PC-9 (cell line): ENCODE data around the gene ATG4B. TPM values are rescaled to one million over a fixed set of nuclear protein-coding genes. Genes with fewer than 3 reads are reported as not detected.

ENCODE experiments used
- BruUV-seq: library from RNA; stranded (reverse); fragments of 400-500 nt; replicated peaks from 2 replicates; lab custom pipeline; 2021; lab: Mats Ljungman, UMichigan
- CTCF ChIA-PET: fragments of 300-600 bp; sonication (Branson Sonifier 250); formaldehyde crosslinking; loops from one replicate; lab custom pipeline; 2022; ENCODE audit warnings: antibody characterized with exemption; lab: Charles Lee
- POLR2A ChIA-PET: fragments of 300-600 bp; sonication (Branson Sonifier 250); formaldehyde crosslinking; loops from one replicate; lab custom pipeline; 2022; ENCODE audit warnings: antibody characterized with exemption; ENCODE audit not compliant: unreplicated experiment; lab: Charles Lee
- DNase-seq, 2 experiments: peaks; one replicate each; pipeline versions ENCODE4 v3.0.0 to v3.0.0-alpha.2; 2015 to 2022; ENCODE audit warnings: mixed read lengths in 1 of 2
- H2AFZ ChIP-seq: fragments of 200-600 bp; sonication (generic); 2 replicates; pipeline ENCODE4 v1.8.1; 2017; ENCODE audit warnings: antibody characterized with exemption
- H3F3A ChIP-seq: fragments of 200-600 bp; sonication (generic); 2 replicates; pipeline ENCODE4 v1.8.1; 2017; ENCODE audit warnings: antibody characterized with exemption, mild to moderate bottlenecking, low read depth; ENCODE audit not compliant: insufficient read depth
- H3K27ac ChIP-seq: fragments of 200-600 bp; sonication (generic); 2 replicates; pipeline ENCODE4 v1.6.1; 2016; ENCODE audit warnings: mixed run types
- H3K27me3 ChIP-seq: fragments of 200-600 bp; sonication (generic); 2 replicates; pipeline ENCODE4 v1.6.1; 2016; ENCODE audit warnings: low read depth, mixed run types; ENCODE audit not compliant: insufficient read depth
- H3K36me3 ChIP-seq: fragments of 200-600 bp; sonication (generic); 2 replicates; pipeline ENCODE4 v1.6.1; 2016; ENCODE audit warnings: low read depth, mixed run types
- H3K4me1 ChIP-seq: fragments of 200-600 bp; sonication (generic); replicated peaks from 2 replicates; pipeline ENCODE4 v1.6.1; 2016; ENCODE audit warnings: mixed run types; ENCODE audit not compliant: insufficient read depth
- H3K4me2 ChIP-seq: fragments of 200-600 bp; sonication (generic); 2 replicates; pipeline ENCODE4 v1.6.1; 2017; ENCODE audit warnings: mixed run types
- H3K4me3 ChIP-seq: fragments of 200-600 bp; sonication (generic); 2 replicates; pipeline ENCODE4 v1.6.1; 2016; ENCODE audit warnings: mixed run types
- H3K79me2 ChIP-seq: fragments of 200-600 bp; sonication (generic); 2 replicates; pipeline ENCODE4 v1.6.1; 2017; ENCODE audit warnings: low read depth, mixed run types
- H3K9me2 ChIP-seq: fragments of 200-600 bp; sonication (generic); 2 replicates; pipeline ENCODE4 v1.8.1; 2017; ENCODE audit warnings: mild to moderate bottlenecking; ENCODE audit not compliant: insufficient read depth
- H3K9me3 ChIP-seq: fragments of 200-600 bp; sonication (generic); 2 replicates; pipeline ENCODE4 v1.8.1; 2016; ENCODE audit warnings: low read depth; ENCODE audit not compliant: insufficient read depth
- H4K20me1 ChIP-seq: fragments of 200-600 bp; sonication (generic); 2 replicates; pipeline ENCODE4 v1.8.1; 2017; ENCODE audit not compliant: insufficient read depth
- EZH2 ChIP-seq: fragments of 200-600 bp; sonication (generic); IDR thresholded peaks from 2 replicates; pipeline ENCODE4 v1.8.0; 2017; ENCODE audit warnings: antibody characterized with exemption, low read depth
- intact Hi-C: fragments of 100-400 bp; cut with micrococcal nuclease; formaldehyde crosslinking; loops from one replicate; pipeline ENCODE4 v1.10.0; 2022; ENCODE audit not compliant: unreplicated experiment
- total RNA-seq: library from RNA; stranded (reverse); gene quantifications from 2 replicates; pipeline ENCODE4 v1.2.3, GENCODE V29; 2021
- TF ChIP-seq, protein P1 (sequence below): fragments of 200-600 bp; sonication (generic); conservative IDR thresholded peaks from 2 replicates; pipeline ENCODE4 v1.6.1; 2017; ENCODE audit warnings: mixed run types, antibody characterized with exemption, mild to moderate bottlenecking, moderate library complexity

The ATG4B gene
- total RNA-seq, 1 experiment from 2014 or later = 162 TPM

DNA sequence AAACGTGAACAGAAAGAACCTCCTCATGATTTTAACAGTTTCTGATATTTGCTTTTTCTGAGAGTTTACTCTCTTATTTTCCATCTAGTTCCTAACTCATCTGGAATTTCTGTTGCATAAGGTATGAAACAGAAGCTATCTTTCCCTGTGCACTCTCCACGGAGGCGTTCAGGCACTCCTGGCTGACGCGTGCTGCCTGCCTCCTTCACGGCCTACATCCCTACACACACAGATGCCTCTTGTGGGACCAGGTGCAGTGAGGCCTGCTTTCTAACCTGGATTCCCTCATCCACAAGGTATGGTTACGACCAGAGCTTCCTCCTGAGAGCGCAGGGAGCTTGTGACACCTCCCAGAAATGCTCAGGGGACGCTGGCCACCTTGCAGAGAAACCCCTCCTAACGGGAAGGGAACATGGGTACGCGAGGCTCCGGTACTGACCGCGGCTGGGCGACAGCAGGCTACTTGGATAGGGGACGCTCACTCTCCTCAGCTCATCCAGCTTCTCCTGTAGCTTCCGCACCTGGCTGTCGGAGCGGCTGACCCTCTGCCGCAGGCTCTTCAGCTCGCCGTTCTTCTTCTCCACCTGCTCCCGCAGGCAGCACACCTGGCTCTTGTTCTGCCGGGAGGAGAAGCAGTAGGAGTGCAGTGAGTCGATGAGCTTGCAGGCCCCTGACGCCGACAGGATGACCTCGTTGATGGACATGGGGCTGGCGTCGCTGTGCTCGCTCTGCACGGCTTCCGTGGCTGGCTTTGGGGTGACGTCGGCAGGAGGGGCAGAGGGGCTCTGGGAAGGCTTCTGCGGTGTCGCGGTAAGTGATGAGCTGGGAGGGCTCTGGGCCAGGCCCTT lies 4.8 kb upstream of the ATG4B start:
- ChIA-PET CTCF (interaction anchor here (0.5 kb wide), 2 partner anchors 38 to 366 kb away, joined by 3 read pairs; no protein-coding TSS in a partner anchor), POLR2A (interaction anchor here (0.6 kb wide), 2 partner anchors 16 to 363 kb away, joined by 6 to 10 read pairs; no protein-coding TSS in a partner anchor)
- Histone ChIP-seq H3K4me3 (no peak overlapping the region), H3K79me2 (peaks cover 77% of the 10 kb centered on the region), H3K4me1 (peaks cover 13% of the 10 kb centered on the region), H3K4me2 (no peak overlapping the region), H3F3A (peaks cover 4% of the 10 kb centered on the region; the same call in 1 of the 2 replicates), H3K27me3 (no peaks in the 10 kb centered on the region), H3K36me3 (peaks cover 15% of the 10 kb centered on the region), H3K27ac (no peak overlapping the region), H4K20me1 (peaks cover 28% of the 10 kb centered on the region), H2AFZ (no peak overlapping the region), H3K9me2 (no peaks in the 10 kb centered on the region), H3K9me3 (no peaks in the 10 kb centered on the region)
- no TSS peak for BruUV-seq
- intact Hi-C loops = loop anchor here (10.0 kb wide), 1 partner anchor 358 kb away; no protein-coding TSS in a partner anchor
- no peak for DNase-seq
- no peak for TF ChIP-seq EZH2
- TF ChIP-seq, protein P1, sequence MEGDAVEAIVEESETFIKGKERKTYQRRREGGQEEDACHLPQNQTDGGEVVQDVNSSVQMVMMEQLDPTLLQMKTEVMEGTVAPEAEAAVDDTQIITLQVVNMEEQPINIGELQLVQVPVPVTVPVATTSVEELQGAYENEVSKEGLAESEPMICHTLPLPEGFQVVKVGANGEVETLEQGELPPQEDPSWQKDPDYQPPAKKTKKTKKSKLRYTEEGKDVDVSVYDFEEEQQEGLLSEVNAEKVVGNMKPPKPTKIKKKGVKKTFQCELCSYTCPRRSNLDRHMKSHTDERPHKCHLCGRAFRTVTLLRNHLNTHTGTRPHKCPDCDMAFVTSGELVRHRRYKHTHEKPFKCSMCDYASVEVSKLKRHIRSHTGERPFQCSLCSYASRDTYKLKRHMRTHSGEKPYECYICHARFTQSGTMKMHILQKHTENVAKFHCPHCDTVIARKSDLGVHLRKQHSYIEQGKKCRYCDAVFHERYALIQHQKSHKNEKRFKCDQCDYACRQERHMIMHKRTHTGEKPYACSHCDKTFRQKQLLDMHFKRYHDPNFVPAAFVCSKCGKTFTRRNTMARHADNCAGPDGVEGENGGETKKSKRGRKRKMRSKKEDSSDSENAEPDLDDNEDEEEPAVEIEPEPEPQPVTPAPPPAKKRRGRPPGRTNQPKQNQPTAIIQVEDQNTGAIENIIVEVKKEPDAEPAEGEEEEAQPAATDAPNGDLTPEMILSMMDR = no peak

DNA sequence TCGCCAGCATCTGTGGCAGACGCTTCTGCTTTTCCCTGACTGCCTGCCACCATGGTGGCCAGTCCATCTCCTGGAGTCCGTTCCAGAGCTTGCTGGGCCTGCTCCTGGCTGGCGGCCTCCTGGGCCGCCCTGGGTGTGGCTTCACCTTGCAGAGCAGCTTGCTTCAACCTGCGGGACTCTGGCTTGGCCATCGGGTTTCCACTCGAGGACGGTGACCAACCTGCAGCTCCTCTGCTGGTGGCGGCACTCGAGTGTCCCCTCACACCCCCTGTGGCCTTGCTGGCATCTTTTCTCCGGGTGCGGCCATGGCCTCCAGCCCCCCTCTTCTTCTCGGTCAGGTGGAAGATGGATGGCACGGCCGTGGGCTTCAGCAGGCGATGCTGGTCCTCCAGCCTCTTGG lies 3.9 kb upstream of the ATG4B start:
- intact Hi-C loops = loop anchor here (10.0 kb wide), 1 partner anchor 359 kb away; no protein-coding TSS in a partner anchor
- Histone ChIP-seq H2AFZ (no peak overlapping the region), H3K27me3 (no peaks in the 10 kb centered on the region), H3K36me3 (peaks cover 15% of the 10 kb centered on the region), H3K27ac (no peak overlapping the region), H3K4me1 (peaks cover 14% of the 10 kb centered on the region), H3K9me2 (no peaks in the 10 kb centered on the region), H3K4me3 (no peak overlapping the region), H3F3A (peaks cover 4% of the 10 kb centered on the region; the same call in 1 of the 2 replicates), H3K4me2 (no peak overlapping the region), H3K9me3 (no peaks in the 10 kb centered on the region), H3K79me2 (peaks cover 77% of the 10 kb centered on the region), H4K20me1 (peaks cover 28% of the 10 kb centered on the region)
- POLR2A ChIA-PET = interaction anchor here (0.6 kb wide), 1 partner anchor 15 kb away, joined by 10 read pairs; no protein-coding TSS in a partner anchor
- no peak for TF ChIP-seq EZH2
- TF ChIP-seq, protein P1 = no peak
- DNase-seq = no peak
- CTCF ChIA-PET = no interaction called here
- TSS peak; percentile 3 for BruUV-seq

DNA sequence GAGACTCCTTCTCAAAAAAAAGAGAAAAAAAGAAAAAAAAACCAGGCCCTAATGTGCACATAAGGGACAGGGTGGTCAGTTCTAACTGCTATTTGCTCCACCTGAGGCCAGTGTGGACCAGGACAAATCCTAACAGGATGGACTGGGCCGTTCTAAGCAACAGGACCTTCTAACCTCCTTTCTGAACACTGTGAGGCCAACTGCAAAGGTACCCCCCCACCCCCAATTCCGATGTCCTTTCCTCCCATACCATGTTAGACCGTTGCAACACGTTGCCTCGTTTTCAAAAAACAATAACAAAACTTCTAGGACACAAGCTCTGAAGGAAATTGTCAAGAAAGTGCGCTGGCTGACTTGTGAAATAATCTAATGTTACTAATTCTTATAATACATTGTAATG lies 1.7 kb upstream of the ATG4B start:
- TF ChIP-seq, protein P1 = no peak
- no peak for TF ChIP-seq EZH2
- Histone ChIP-seq H3K9me2 (no peaks in the 10 kb centered on the region), H3F3A (no peaks in the 10 kb centered on the region), H2AFZ (peak overlapping the region; percentile 82), H3K36me3 (peaks cover 15% of the 10 kb centered on the region), H3K27ac (peak overlapping the region; percentile 43), H3K4me1 (peaks cover 25% of the 10 kb centered on the region), H3K4me3 (peak overlapping the region; percentile 92), H3K9me3 (no peaks in the 10 kb centered on the region), H3K4me2 (peak overlapping the region; percentile 84), H3K27me3 (no peaks in the 10 kb centered on the region), H4K20me1 (peaks cover 38% of the 10 kb centered on the region), H3K79me2 (peaks cover 85% of the 10 kb centered on the region)
- BruUV-seq = TSS peak; percentile 32
- POLR2A ChIA-PET = no interaction called here
- CTCF ChIA-PET = interaction anchor here (0.7 kb wide), 1 partner anchor 9 kb away, joined by 5 read pairs; no protein-coding TSS in a partner anchor
- intact Hi-C loops = loop anchor here (10.0 kb wide), 1 partner anchor 361 kb away; no protein-coding TSS in a partner anchor
- no peak for DNase-seq
